GM23338 (cell line): ENCODE results near the gene FBLN2. TPM values are rescaled to one million over a fixed set of nuclear protein-coding genes. Genes with fewer than 3 reads are reported as not detected.

Experiments used
- ATAC-seq: fragments of 200-7000 bp; cut with Tn5 transposase; 3 replicates; pipeline ENCODE4 v1.9.1; 2020
- DNase-seq: peaks from one replicate; pipeline ENCODE4 v3.0.0-alpha.2; 2015; ENCODE audit warnings: low spot score
- H2AFZ ChIP-seq: fragments of 200-600 bp; sonication (generic); 2 replicates; pipeline ENCODE4 v1.8.0; 2016; ENCODE audit warnings: antibody characterized with exemption, mild to moderate bottlenecking, moderate library complexity
- H3F3A ChIP-seq: fragments of 200-600 bp; sonication (generic); replicated peaks from 2 replicates; pipeline ENCODE4 v1.8.0; 2017; ENCODE audit warnings: antibody characterized with exemption, mixed run types, low read depth
- H3K27ac ChIP-seq: fragments of 200-600 bp; sonication (generic); 2 replicates; pipeline ENCODE4 v1.6.1; 2016; ENCODE audit warnings: low read depth
- H3K27me3 ChIP-seq: fragments of 200-600 bp; sonication (generic); 2 replicates; pipeline ENCODE4 v1.8.0; 2016; ENCODE audit warnings: mild to moderate bottlenecking, mixed run types, moderate library complexity; ENCODE audit not compliant: insufficient read depth
- H3K36me3 ChIP-seq: fragments of 200-600 bp; sonication (generic); 2 replicates; pipeline ENCODE4 v1.8.0; 2016; ENCODE audit warnings: mild to moderate bottlenecking; ENCODE audit not compliant: insufficient read depth
- H3K4me1 ChIP-seq: fragments of 200-600 bp; sonication (generic); 2 replicates; pipeline ENCODE4 v1.8.0; 2016; ENCODE audit warnings: mild to moderate bottlenecking, moderate library complexity; ENCODE audit not compliant: insufficient read depth
- H3K4me2 ChIP-seq: fragments of 200-600 bp; sonication (generic); 2 replicates; pipeline ENCODE4 v1.7.1; 2017; ENCODE audit warnings: mixed run types
- H3K4me3 ChIP-seq: fragments of 200-600 bp; sonication (generic); 2 replicates; pipeline ENCODE4 v1.6.1; 2016; ENCODE audit warnings: mixed run types
- H3K79me2 ChIP-seq: fragments of 200-600 bp; sonication (generic); replicated peaks from 2 replicates; pipeline ENCODE4 v1.8.0; 2017; ENCODE audit warnings: mild to moderate bottlenecking; ENCODE audit not compliant: insufficient read depth
- H3K9me2 ChIP-seq: fragments of 200-600 bp; sonication (generic); 2 replicates; pipeline ENCODE4 v1.8.0; 2017; ENCODE audit not compliant: insufficient read depth
- H4K20me1 ChIP-seq: fragments of 200-600 bp; sonication (generic); replicated peaks from 2 replicates; pipeline ENCODE4 v1.8.0; 2017; ENCODE audit warnings: mild to moderate bottlenecking; ENCODE audit not compliant: insufficient read depth
- H3K27ac Mint-ChIP-seq: 2 replicates; pipeline ENCODE4 v1.8.0; 2020; ENCODE audit warnings: inconsistent platforms, mild to moderate bottlenecking, moderate library complexity, mixed read lengths
- H3K27me3 Mint-ChIP-seq: 3 replicates; pipeline ENCODE4 v1.8.0; 2022; ENCODE audit warnings: low read depth, mild to moderate bottlenecking, moderate library complexity, mixed read lengths, inconsistent platforms; ENCODE audit not compliant: insufficient read depth, poor library complexity
- H3K36me3 Mint-ChIP-seq: 3 replicates; pipeline ENCODE4 v1.8.0; 2021; ENCODE audit warnings: low read depth, mild to moderate bottlenecking, inconsistent platforms, moderate library complexity, mixed read lengths
- H3K4me1 Mint-ChIP-seq: 3 replicates; pipeline ENCODE4 v1.8.0; 2020; ENCODE audit warnings: mild to moderate bottlenecking, inconsistent platforms, mixed read lengths
- H3K4me3 Mint-ChIP-seq: 3 replicates; pipeline ENCODE4 v1.8.0; 2021; ENCODE audit warnings: moderate library complexity, mild to moderate bottlenecking, inconsistent platforms, mixed read lengths
- H3K9me3 Mint-ChIP-seq: 3 replicates; pipeline ENCODE4 v1.8.0; 2020; ENCODE audit warnings: moderate library complexity, mild to moderate bottlenecking, inconsistent platforms, mixed read lengths
- CREB1 ChIP-seq: fragments of 250-450 bp; sonication (Bioruptor Pico); IDR thresholded peaks from 2 replicates; pipeline ENCODE4 v1.5.0; 2020; ENCODE audit warnings: low read depth, mild to moderate bottlenecking, moderate library complexity
- EZH2 ChIP-seq: fragments of 200-600 bp; sonication (generic); IDR thresholded peaks from one replicate; pipeline ENCODE4 v1.8.0; 2017; ENCODE audit warnings: antibody characterized with exemption, mild to moderate bottlenecking, low read depth; ENCODE audit not compliant: unreplicated experiment
- EZH2phosphoT487 ChIP-seq: fragments of 200-600 bp; sonication (generic); IDR thresholded peaks from one replicate; pipeline ENCODE4 v1.8.1; 2018; ENCODE audit warnings: antibody characterized with exemption; ENCODE audit not compliant: unreplicated experiment
- JUNB ChIP-seq: IDR thresholded peaks from one replicate; pipeline ENCODE4 v1.6.1; 2016; ENCODE audit warnings: antibody characterized with exemption; ENCODE audit not compliant: unreplicated experiment
- NANOG ChIP-seq: IDR thresholded peaks from 2 replicates; pipeline ENCODE4 v1.6.1; 2016; ENCODE audit warnings: antibody characterized with exemption, borderline replicate concordance
- POLR2AphosphoS5 ChIP-seq: IDR thresholded peaks from 2 replicates; pipeline ENCODE4 v1.6.1; 2016; ENCODE audit warnings: antibody characterized with exemption, low read depth
- STAT1 ChIP-seq: IDR thresholded peaks from one replicate; pipeline ENCODE4 v1.6.1; 2016; ENCODE audit warnings: antibody characterized with exemption; ENCODE audit not compliant: unreplicated experiment
- ZNF114 ChIP-seq: fragments of 250-450 bp; sonication (Bioruptor Pico); IDR thresholded peaks from 2 replicates; pipeline ENCODE4 v1.5.0; 2020; ENCODE audit warnings: mild to moderate bottlenecking, moderate library complexity
- ZNF331 ChIP-seq: fragments of 250-450 bp; sonication (Bioruptor Pico); IDR thresholded peaks from 2 replicates; pipeline ENCODE4 v1.5.0; 2020; ENCODE audit warnings: low read depth, mild to moderate bottlenecking, moderate library complexity
- polyA plus RNA-seq: library from polyadenylated mRNA; unstranded; fragments of >200 nt; fragmentation: Nextera tagmentation; extraction: Ambion mirVana; gene quantifications from 2 replicates; pipeline ENCODE4 v1.2.1, GENCODE V29; 2016
- total RNA-seq: library from RNA; depleted of rRNA; stranded (reverse); fragments of >200 nt; shearing (Covaris generic); gene quantifications from 2 replicates; pipeline ENCODE4 v1.2.3, GENCODE V29; 2014
- TF ChIP-seq, protein P1 (sequence below), 2 experiments: fragments of 200-600 bp in 1 of 2; sonication (generic) in 1 of 2; conservative IDR thresholded peaks; 2 replicates each; pipeline versions ENCODE4 v1.5.1 to v1.6.1; 2016 to 2017; ENCODE audit warnings: antibody characterized with exemption in 2 of 2, low read depth in 2 of 2, mild to moderate bottlenecking in 2 of 2, moderate library complexity in 1 of 2
- TF ChIP-seq, protein P2 (sequence below): IDR thresholded peaks from one replicate; pipeline ENCODE4 v1.6.1; 2018; ENCODE audit warnings: antibody characterized with exemption; ENCODE audit not compliant: unreplicated experiment
- TF ChIP-seq, protein P3 (sequence below): IDR thresholded peaks from 2 replicates; pipeline ENCODE4 v1.6.1; 2016; ENCODE audit warnings: antibody characterized with exemption

Gene FBLN2
- total and polyA plus RNA-seq, 2 experiments from 2014 or later, result 18.8 to 26.8 TPM

DNA sequence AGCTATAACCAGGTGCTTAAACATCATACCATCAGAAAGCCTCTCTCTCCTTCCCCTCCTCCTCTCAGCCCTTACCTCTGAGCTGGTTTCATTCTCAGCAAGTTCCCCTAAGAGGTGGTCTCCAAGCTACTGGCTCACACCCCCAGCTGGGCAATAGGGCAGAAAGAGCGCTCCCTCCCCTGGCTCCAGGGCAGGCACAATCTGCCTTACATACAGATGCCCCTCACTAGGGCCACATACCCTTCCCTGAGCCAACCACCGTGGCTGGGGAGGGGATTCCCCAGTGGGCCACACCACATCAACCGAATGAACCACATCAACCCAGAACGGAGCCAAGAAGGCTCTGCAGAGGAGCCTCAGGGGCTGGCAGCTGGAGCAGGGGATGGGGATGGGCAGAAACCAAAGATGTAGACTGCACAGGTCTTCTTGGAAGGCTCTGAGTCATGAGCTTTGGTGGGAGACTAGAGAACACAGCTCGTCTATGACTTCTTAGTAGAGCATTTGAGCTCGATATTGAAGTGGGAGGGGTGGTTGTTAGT lies 4.6 kb upstream of the FBLN2 start:
- DNase-seq (no peak), ATAC-seq (no peak)
- peaks cover 20% of the 10 kb centered on the region for H3K27me3 Mint-ChIP-seq
- Histone ChIP-seq H3K4me1 (peaks cover 5% of the 10 kb centered on the region; the same call in 1 of the 2 replicates), H3F3A (no peaks in the 10 kb centered on the region), H2AFZ (no peak overlapping the region), H3K9me2 (no peaks in the 10 kb centered on the region), H3K27me3 (peaks cover 7% of the 10 kb centered on the region; the same call in 1 of the 2 replicates), H3K79me2 (no peaks in the 10 kb centered on the region), H3K36me3 (peaks cover 6% of the 10 kb centered on the region; the same call in 1 of the 2 replicates), H3K4me3 (no peak overlapping the region), H3K4me2 (no peak overlapping the region), H4K20me1 (no peaks in the 10 kb centered on the region), H3K27ac (no peak overlapping the region)
- peaks cover 23% of the 10 kb centered on the region for H3K9me3 Mint-ChIP-seq
- H3K36me3 Mint-ChIP-seq, result peaks cover 5% of the 10 kb centered on the region; the same call in 1 of the 3 replicates
- peaks cover 29% of the 10 kb centered on the region for H3K4me1 Mint-ChIP-seq
- no peak overlapping the region for H3K4me3 Mint-ChIP-seq
- H3K27ac Mint-ChIP-seq, result no peak overlapping the region
- TF ChIP-seq NANOG, result no peak
- TF ChIP-seq ZNF331 (CRISPR knock-in tag), result no peak
- no peak for TF ChIP-seq CREB1 (CRISPR knock-in tag)
- TF ChIP-seq EZH2, result no peak

DNA sequence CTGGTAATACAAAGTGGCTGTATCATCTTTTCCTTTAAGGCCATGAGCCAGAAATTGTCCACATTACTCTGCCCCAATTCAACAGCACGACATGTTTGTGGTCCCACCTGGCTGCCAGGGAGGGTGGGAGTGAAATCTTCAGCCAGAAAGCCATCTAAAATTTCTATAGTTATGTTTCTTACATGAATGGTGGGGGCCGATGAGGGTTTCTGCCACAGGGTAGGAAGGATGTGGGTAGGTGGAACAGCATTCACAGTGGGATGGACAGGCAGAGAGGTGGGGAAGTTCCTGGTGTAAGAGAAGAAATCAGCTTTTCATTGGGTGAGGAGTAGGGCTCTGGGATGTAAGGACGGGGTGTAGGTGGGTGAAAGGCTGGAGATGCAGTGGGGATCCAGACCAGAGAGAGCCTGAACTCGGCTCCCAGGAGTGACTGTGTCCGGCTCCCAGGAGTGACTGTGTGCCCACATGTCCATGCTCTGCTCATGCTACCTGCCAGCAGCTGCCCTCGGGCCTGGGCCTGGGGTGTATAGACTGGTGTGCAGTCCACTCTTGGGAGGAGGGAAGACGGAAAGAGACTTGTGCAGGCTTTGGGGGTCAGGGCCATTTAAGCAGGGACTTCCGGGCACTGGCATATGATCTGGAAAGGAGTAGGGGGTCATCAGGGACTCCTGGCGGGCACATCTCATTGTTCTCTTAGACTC lies 3.8 kb upstream of the FBLN2 start:
- Histone ChIP-seq H3K4me3 (no peak overlapping the region), H3K79me2 (no peaks in the 10 kb centered on the region), H3K36me3 (peaks cover 6% of the 10 kb centered on the region; the same call in 1 of the 2 replicates), H4K20me1 (no peaks in the 10 kb centered on the region), H2AFZ (no peak overlapping the region), H3K4me1 (peaks cover 5% of the 10 kb centered on the region; the same call in 1 of the 2 replicates), H3K27me3 (peaks cover 13% of the 10 kb centered on the region), H3K9me2 (no peaks in the 10 kb centered on the region), H3K4me2 (no peak overlapping the region), H3F3A (no peaks in the 10 kb centered on the region), H3K27ac (no peak overlapping the region)
- H3K4me3 Mint-ChIP-seq, result no peak overlapping the region
- peaks cover 21% of the 10 kb centered on the region for H3K27me3 Mint-ChIP-seq
- H3K36me3 Mint-ChIP-seq, result peaks cover 5% of the 10 kb centered on the region; the same call in 1 of the 3 replicates
- ATAC-seq (no peak), DNase-seq (no peak)
- peaks cover 34% of the 10 kb centered on the region for H3K4me1 Mint-ChIP-seq
- H3K27ac Mint-ChIP-seq, result peak overlapping the region; percentile 10; the same call in 1 of the 2 replicates
- H3K9me3 Mint-ChIP-seq, result peaks cover 23% of the 10 kb centered on the region
- TF ChIP-seq, protein P1, sequence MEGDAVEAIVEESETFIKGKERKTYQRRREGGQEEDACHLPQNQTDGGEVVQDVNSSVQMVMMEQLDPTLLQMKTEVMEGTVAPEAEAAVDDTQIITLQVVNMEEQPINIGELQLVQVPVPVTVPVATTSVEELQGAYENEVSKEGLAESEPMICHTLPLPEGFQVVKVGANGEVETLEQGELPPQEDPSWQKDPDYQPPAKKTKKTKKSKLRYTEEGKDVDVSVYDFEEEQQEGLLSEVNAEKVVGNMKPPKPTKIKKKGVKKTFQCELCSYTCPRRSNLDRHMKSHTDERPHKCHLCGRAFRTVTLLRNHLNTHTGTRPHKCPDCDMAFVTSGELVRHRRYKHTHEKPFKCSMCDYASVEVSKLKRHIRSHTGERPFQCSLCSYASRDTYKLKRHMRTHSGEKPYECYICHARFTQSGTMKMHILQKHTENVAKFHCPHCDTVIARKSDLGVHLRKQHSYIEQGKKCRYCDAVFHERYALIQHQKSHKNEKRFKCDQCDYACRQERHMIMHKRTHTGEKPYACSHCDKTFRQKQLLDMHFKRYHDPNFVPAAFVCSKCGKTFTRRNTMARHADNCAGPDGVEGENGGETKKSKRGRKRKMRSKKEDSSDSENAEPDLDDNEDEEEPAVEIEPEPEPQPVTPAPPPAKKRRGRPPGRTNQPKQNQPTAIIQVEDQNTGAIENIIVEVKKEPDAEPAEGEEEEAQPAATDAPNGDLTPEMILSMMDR (conservative IDR thresholded peaks at IDR 0.05; ENCODE audit: low read depth in 2 of 2), result no peak
- TF ChIP-seq, protein P2, sequence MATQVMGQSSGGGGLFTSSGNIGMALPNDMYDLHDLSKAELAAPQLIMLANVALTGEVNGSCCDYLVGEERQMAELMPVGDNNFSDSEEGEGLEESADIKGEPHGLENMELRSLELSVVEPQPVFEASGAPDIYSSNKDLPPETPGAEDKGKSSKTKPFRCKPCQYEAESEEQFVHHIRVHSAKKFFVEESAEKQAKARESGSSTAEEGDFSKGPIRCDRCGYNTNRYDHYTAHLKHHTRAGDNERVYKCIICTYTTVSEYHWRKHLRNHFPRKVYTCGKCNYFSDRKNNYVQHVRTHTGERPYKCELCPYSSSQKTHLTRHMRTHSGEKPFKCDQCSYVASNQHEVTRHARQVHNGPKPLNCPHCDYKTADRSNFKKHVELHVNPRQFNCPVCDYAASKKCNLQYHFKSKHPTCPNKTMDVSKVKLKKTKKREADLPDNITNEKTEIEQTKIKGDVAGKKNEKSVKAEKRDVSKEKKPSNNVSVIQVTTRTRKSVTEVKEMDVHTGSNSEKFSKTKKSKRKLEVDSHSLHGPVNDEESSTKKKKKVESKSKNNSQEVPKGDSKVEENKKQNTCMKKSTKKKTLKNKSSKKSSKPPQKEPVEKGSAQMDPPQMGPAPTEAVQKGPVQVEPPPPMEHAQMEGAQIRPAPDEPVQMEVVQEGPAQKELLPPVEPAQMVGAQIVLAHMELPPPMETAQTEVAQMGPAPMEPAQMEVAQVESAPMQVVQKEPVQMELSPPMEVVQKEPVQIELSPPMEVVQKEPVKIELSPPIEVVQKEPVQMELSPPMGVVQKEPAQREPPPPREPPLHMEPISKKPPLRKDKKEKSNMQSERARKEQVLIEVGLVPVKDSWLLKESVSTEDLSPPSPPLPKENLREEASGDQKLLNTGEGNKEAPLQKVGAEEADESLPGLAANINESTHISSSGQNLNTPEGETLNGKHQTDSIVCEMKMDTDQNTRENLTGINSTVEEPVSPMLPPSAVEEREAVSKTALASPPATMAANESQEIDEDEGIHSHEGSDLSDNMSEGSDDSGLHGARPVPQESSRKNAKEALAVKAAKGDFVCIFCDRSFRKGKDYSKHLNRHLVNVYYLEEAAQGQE, result no peak
- TF ChIP-seq POLR2AphosphoS5, result no peak
- TF ChIP-seq JUNB, result no peak
- TF ChIP-seq, protein P3, sequence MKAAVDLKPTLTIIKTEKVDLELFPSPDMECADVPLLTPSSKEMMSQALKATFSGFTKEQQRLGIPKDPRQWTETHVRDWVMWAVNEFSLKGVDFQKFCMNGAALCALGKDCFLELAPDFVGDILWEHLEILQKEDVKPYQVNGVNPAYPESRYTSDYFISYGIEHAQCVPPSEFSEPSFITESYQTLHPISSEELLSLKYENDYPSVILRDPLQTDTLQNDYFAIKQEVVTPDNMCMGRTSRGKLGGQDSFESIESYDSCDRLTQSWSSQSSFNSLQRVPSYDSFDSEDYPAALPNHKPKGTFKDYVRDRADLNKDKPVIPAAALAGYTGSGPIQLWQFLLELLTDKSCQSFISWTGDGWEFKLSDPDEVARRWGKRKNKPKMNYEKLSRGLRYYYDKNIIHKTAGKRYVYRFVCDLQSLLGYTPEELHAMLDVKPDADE, result no peak
- TF ChIP-seq CREB1 (CRISPR knock-in tag), result no peak
- no peak for TF ChIP-seq STAT1
- TF ChIP-seq EZH2, result no peak
- TF ChIP-seq ZNF114, result no peak
- TF ChIP-seq EZH2phosphoT487, result no peak
- no peak for TF ChIP-seq ZNF331 (CRISPR knock-in tag)
